NCI-H128 (cell line): Measurements from ENCODE around the gene LZIC.

Source experiments
- DNase-seq: peaks from one replicate; lab custom pipeline; 2025; ENCODE audit not compliant: unreplicated experiment; lab: John Stamatoyannopoulos, UW

LZIC gene

DNA sequence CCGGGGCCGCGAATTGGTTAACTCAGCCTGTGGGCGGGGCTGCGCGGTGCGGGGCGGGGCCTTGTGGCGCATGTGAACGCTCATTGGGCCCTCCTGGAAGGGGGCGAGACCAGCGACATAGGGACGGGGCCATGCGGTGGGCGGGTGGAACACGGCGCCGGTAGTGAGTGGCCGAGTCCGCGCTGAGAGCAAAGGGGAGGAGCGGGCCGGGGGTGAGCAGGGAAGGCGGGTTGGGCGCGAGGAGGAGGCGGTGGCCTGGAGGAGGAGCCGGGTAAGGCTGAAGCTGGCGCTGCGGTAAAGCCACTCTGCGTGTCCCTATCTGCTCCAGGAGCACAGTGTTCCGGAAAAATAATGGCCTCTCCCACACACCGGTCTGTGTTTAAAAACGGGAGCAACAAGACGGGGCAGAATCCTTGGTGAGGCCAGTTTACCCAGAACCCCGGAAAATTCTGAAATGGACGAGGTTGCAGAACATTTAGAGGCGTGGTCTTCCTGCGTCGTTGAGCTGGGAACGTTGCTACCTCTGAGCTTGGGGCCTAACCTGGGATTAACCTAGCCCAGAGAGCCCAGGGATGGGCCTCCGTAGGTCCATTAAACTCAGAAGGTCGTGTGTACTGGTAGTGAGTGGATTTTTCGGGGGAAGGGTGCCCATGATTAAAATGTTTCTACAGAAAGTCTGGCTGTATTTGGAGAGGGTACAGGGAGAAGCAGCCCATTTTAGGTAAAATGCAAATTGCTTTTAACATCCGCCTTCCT lies 32.6 kb downstream of the LZIC start:
- peak; percentile 99 for DNase-seq

DNA sequence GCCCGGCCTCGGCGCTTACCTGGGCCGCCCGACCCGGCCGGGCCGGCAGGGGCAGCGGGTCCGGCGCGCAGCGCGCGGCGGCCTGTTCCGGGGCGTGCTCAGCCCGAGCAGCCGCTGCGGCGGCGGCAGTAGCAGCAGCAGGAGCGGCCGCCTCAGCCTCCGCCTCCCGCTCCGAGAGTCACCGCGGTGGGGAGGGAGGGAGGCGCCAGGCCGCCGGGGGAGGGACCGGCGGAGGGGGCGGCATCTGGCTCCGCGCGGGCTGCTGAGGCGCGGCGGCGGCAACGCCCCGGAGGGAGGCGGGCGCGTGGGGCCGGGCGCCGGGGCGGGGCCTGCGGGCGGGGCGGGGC lies 33.1 kb downstream of the LZIC start, which contains the start of gene CTNNBIP1:
Gene CTNNBIP1 (minus strand): TSS at position 194 of the 347 bp plus-strand sequence. CDS start 38,205 bp downstream, outside the sequence.
- DNase-seq = no peak

DNA sequence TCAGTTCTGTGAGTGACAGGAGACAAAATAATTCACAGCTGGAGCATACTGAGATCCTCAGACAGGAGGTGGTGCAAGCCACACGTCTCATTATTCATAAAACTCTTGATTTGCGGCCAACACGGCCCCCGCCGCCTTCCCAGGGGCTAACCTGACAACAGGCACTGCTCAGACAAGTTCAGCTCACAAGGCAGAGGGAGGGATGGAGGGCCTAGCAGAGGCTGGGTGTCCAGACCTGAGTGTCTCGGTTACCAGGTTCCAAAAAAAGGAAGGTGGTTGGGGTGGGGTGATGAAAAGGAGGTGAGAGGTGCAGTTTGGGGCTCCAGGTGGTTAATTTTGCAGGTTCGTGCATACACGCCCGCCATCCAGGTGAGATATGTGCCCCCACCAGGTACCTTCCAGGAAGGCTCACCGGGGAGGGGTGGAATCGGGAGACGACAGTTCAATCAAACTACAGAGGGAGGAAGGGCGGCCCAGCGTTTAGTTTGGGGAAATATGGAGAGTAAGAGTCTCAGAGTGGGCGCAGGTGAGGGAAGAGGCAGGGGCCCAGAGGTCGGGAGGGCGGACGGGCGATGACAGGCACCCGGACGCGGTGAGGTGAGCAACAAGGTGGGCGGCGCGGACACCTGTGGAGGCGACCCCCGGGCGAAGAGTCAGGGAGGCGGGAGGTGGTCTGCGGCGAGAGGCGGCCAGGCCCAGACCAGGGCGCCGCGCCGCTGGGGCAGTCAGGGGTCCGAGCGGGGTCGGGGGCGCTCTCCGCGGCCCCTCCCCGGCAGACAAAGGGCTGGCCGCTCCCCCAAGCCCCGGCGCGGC lies 33.8 kb downstream of the LZIC start:
- DNase-seq = no peak

DNA sequence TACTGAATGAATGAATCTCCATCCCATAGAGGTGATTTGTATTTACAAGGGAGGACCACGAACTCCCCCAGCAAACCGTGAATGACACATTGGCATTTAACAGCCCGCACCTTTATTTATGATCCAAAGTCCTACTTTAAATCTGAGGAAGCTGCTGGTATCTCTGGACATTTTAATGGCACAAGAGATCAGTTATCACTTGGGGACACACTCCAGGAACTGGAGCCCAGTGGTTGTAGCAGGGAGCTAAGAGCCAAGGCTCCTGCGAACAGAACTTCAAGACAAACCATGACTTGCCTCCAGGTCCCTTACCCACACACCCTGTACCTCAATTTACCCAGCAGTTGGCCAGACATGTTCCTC lies 34.3 kb downstream of the LZIC start:
- DNase-seq = no peak

DNA sequence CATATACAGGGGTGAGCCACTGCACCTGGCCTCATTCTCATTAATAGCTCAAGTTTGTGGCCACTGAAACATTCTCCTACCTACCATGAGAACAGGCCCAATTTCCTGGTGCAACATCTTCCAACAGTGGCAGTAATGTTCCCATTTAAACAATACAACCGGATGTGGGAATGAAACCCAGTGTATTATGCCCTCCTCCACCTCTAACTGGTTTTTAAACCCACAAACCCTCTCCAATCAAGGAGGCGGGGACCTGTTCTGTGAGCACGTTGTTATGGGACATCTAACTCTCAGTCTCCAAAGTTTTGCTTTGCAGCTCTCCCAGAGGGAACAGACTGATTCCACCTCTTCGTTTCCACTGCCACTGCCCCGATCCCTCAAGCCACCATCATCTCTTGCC lies 35.8 kb downstream of the LZIC start:
- DNase-seq = no peak

DNA sequence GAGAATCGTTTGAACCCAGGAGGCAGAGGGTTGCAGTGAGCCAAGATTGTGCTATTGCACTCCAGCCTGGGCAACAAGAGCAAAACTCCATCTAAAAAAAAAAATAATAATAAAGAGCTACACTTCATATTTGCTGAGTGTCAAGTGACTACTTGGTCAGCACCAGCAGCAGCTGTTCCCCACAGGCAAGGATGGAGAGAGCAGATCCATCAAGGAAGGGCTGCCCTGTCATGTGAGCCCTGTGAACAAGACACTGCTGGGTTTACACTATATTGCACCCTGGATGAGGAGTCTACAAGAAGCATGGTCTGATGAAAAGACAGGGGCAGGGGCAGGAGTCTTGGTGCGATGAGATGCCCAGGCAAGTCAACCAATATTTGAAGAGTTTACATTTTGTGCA lies 36.7 kb downstream of the LZIC start:
- no peak for DNase-seq

DNA sequence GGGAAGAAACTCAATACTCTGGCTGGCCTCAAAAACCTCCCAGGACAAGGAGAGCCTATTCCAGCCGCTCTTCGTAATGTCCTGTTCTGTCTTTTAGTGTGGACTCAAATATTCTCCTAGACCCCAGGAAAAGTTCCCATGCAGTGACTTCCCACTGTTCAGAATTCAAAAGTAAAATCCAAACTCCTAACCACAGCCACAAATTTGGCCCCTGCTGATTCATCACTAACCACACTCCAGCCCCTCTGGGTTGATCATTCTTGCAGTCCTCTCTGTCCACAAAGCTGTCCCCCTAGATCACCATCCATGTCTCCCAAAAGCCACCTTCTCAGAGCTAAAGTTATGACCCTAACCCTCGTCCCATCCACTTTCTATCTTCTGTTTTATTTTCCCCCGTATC lies 38.2 kb downstream of the LZIC start:
- DNase-seq = no peak

DNA sequence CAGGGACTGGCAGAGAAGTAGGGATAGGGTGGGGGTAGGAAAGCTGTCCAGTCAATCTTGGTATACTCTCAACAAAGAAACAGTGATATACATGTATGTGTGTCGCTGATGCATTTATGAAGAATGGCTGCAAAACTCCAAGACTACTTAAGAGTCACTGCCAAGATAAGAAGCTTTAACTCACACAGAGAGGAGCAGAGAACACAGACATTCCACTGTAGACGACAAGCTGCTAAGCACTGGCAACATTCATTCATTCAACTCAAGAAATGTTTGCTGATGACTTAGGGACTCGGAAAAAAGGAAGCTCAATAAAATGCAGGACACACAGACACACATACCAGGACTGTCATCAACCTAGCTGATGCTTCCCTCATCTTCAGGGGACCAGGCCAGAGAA lies 38.6 kb downstream of the LZIC start:
- DNase-seq = no peak

DNA sequence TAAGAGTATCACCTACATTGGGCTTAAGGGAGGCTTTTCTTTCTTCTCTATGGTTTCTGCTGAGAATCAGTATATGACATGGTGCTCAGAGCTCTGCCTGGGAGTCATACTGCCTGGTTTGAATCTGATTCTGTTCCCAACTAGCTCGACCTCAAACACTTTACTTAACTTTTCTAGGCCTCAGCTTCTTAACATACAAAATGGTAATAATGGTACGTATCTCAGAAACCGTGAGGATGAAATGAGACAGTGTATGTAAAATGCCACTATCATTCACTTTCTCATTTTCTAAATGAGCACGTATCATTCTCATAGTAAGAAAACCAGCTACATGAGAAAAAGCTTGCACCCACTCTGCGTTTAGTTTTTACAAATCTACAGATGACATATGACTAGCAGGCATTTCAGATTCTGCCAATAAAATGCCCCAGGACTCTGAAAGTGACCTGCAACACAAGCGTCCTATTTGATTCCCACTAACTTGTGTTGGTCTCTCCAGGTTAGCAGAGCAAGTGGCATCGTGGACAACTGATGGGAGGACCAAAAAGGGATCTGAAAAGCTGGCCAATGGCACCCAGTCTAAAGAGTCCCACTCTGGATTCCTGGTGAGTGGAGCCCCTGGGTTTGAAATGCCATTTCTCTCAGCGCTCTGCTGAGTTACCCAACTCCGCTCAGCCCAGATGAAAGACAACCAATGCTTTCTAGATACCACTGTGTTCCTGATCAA lies 39.2 kb downstream of the LZIC start:
- no peak for DNase-seq

DNA sequence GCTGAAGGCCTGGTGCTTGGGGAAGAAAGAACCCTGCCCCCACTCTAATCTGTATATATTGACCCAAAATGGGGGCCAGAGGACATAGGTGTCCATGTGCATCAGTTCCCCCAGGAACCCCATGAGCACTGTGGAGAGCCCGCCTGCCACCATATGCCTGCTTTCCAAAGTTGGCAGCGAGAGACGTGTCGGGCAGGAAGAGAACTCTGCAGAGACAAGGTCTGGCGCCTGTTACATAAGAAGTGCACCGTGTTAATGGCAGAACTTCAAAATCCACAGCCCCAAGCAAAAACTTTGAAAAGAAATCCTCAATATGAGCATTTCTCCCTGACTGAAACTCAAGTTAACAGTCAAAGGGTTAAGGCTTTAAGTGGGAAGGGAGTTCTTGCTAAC lies 41.1 kb downstream of the LZIC start:
- no peak for DNase-seq

DNA sequence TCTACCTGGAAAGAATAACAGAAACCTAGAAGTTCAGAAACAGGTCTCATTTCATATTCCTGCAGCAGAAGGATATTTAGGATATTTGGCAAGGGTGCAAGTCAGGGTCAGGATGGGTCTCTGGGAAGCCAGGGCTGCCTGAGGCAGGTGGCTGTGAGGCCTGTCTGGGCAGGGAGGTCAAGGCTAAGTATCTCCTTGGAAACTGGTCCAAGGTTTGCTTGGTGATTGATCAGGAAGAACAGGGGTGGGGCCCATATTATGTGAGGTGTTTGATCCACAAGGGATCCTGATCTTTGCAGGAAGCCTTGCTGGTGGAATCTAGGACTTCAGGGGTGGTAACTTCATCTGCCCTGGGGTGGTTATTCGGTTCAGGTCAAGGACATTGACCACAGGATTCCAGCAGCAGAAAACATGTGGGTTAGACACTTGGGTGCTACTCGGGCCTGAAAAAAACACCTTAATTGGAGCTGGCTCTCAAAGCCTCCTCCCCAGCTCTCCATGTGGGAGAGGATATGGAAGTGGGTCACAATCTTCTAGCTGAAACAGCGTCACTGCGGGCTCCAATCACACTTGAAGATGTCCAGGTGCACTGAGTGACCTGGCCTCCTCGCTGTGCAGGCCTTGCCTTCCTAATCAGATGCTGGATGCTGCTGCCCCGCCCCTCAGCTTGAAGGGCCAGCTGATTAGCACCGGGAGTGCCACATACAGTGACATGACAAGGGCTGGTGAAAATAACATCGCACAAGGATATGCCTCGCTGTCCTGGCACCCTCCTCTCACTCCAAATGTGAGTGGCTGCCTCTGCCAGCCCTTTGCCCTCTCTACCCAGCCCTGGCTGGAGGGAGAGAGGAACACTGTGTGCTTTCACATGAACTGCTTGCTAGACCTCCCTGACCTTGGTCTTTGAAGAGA lies 41.8 kb downstream of the LZIC start:
- no peak for DNase-seq

DNA sequence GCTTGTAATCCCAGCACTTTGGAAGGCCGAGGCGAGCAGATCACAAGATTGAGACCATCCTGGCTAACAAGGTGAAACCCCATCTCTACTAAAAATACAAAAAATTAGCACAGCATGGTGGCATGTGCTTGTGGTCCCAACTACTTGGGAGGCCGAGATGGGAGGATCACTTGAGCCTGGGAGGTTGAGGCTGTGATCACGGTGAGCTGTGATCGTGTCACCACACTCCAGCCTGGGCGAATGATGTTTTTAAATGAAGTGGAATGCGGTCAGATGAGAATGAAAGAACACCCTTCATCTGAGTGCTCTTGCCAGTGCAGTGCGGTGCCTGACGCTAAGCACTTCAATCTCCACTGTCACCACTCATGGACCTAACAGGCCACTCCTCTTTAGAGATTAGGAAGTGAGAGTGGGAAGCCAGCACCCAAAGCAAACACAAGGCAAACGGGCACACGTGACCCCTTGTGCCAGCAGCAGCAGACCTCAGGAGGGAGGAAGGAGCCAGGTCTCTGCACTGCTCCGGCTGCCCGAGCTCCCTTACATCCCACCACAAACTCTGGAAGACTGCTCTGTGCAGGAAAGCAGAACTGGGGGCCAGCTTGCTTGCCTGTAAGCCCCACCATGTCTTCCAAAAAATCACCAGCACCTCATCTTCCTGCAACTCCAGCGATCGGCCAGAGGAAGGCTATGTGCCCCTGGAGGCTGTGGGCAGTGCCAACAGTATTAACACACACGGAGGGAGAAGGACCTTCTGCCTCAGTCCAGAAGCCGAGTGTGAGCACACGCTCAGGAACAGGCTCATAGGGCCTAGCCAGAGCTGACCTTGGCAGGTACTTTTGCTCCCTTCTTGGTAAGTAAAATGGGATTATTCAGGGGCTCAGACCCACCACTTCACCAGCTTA lies 42.8 kb downstream of the LZIC start:
- DNase-seq = peak; percentile 71

DNA sequence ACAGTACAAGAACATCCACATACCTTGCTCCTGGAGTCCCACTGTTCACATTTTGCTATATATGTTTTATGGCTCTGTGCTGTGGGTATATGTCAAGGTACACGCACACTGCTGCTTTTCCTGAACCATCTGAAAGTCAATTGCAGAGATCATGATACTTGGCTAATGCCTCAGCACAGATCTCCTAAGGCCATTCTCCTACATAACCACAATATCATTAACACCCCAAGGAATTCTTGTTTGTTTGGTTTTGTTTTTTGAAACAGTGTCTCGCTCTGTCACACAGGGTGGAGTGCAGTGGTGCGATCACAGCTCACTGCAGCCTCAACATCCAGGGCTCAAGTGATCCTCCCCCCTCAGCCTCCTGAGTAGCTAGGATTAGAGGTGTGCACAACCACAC lies 49.1 kb downstream of the LZIC start:
- DNase-seq = no peak

DNA sequence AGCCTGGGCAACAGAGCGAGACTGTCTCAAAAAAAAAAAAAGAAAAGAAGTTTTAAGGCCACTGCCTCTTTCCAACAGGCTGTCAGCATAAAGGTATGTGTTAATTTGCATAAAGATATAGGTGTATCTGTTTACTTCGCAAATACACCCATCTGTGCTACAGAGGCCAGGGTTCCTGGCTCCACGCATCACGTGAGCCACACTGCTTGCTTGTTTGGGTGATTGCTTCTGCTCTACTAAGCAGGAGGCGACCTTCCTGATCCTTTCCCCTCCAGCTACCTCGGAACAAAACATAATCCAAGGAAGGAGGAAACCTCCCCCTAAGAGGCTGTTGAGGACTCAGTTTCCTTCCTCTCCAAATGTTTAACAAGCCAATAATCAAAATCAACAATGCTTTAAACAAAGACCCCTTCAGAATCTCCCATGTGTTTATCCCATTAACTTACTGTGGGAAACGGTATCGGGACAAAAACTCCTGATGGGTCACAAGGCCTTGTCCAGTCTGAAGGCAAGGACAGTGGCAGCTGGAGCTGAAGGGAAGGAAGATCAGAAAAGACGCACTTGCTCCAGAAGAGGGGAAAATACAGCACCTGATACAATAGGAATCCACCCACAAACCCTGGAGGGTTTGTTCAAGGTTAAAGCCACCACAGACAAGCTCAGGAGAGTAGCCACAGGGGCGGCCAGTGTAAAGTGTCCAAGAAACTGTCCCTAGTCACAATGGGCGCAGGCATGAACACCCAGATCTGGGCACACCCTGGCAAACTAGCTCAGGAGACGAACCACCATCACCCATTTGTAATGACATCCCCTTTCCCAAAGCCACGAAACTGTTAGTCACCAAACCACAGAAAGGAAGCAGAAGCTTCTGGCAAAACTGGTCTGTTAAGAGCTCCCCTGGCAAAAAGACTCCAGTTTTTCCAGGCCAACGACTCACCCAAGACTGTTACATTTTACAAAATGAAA lies 50.3 kb downstream of the LZIC start:
- DNase-seq = no peak

DNA sequence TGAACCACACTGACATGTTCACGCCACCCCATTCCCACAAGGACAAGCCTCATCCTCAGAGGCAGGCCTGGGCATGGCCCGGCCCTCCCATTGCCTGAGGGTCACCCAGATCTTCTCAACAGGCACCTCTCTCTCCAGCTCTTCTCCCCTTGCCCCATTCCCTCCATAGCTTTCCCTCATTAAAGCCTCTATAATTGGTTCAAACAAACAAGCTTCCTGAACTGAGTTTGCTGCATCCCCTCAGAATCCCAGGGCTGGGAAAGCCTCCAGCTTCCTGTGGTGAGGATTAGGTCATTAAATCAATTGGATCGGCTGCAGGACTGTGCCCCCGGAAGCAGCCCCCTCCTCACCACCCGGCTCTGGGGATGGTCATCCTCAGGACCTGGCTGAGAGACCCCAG lies 52.0 kb downstream of the LZIC start:
- no peak for DNase-seq

DNA sequence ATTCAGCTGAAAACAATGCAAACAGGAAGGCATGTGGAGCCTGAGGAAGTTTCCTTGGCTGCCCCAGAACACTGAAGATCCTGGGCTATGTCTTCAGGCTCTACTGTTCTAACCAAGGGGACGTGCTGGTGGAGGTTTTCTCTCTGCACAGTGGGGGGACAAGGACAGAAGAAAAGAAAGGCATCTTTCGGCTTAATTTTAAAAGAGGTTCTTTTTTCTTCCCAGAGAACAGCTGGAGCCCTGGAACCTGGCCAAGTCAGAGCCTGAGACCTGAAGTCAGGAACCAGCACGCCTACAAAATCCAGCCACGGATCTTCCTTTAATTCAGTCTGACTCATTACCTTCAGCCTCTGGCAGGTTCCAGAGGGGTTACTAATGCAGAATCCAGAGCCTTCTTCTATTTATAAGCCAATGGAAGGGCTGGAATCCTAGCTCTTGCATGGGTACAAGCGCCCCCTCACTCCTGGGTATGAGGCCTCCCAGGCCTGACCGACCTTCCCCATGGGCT lies 52.9 kb downstream of the LZIC start:
- DNase-seq = no peak

DNA sequence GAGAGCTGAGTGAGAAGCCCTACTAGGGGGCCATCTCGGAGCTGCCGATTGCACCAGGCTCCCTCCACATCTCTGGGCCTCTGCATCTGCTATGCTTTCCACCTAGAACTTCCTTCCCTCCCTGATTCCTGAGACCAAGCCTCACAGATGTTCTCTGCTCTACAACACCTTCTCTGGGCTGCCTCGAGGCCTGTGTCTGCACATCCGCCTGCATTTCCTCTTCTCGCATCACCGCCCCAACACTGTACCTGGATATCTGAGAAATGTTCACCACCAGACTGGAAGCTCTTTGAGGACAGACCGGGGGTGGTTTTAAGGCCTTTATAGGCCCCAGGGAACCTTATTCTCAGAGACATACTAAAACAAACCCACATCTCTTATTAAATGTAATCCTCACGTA lies 53.8 kb downstream of the LZIC start:
- DNase-seq = no peak

DNA sequence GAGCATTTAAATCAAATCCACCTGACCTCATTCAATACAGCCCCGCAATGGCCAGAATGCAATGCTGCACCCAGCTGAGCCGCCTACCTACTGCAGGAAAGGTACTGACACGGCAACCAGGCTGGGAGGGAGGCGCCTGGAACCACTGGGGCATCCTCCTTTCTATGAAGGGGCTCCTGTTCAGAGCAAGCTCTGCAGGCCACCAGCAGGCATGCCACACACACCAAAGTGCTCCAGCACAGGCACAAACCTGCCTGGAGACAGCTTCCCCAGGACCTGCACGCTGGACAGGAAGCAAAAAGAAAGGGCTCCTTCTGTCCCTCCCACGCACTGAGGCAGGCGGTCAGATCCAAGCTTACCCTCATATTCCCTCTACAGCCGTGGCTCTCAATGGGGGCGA lies 54.3 kb downstream of the LZIC start:
- no peak for DNase-seq

DNA sequence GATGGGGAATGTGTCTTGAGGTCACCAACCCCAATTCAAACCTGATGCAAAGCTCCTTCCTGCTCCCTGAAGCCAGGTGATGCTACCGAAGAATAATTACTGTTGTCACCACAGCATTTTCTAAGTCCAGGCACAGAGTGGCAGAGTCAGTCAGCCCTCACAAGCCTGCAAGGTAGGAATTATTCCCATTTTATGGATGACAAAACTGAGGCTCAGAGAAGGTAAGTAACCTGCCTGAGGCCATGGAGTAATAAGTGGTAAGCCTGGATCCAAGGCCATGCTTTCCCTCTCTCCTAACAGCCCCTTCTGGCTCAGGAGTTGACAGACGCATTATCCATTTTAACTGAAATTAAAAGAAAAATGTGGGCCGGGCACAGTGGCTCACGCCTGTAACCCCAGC lies 56.1 kb downstream of the LZIC start:
- DNase-seq = no peak
